Panc1 (cell line): ENCODE measurements around the gene MAP1S. TPM values are rescaled to one million over a fixed set of nuclear protein-coding genes. Genes with fewer than 3 reads are reported as not detected.

Experiments used
- ATAC-seq: fragments of 200-7000 bp; cut with Tn5 transposase; 2 replicates; pipeline ENCODE4 v1.9.1; 2020; ENCODE audit warnings: mild to moderate bottlenecking, moderate library complexity
- BruUV-seq: library from RNA; stranded (reverse); fragments of 400-500 nt; replicated peaks from 2 replicates; lab custom pipeline; 2021; lab: Mats Ljungman, UMichigan
- CTCF ChIA-PET: fragments of 300-600 bp; sonication (Branson Sonifier 250); formaldehyde crosslinking; loops from one replicate; lab custom pipeline; 2022; ENCODE audit warnings: antibody characterized with exemption; lab: Charles Lee
- POLR2A ChIA-PET: fragments of 300-600 bp; sonication (Branson Sonifier 250); formaldehyde crosslinking; loops from one replicate; lab custom pipeline; 2022; ENCODE audit warnings: antibody characterized with exemption; lab: Charles Lee
- DNase-seq: peaks from one replicate; pipeline ENCODE4 v3.0.0-alpha.2; 2010; ENCODE audit warnings: low read depth, low spot score
- H3K27ac ChIP-seq: 2 replicates; pipeline ENCODE4 v1.5.1; 2011; ENCODE audit warnings: mild to moderate bottlenecking, low read length, inconsistent platforms
- H3K27me3 ChIP-seq: fragments of 200-500 bp; sonication (Bioruptor generic); 2 replicates; pipeline ENCODE4 v1.6.0; 2014; ENCODE audit warnings: low read length, inconsistent platforms; ENCODE audit not compliant: control insufficient read depth, insufficient read depth
- H3K36me3 ChIP-seq: fragments of 200-500 bp; sonication (Bioruptor generic); 2 replicates; pipeline ENCODE4 v1.5.1; 2014; ENCODE audit warnings: inconsistent platforms, mild to moderate bottlenecking, low read length, moderate library complexity; ENCODE audit not compliant: control insufficient read depth, insufficient read depth
- H3K4me1 ChIP-seq: 2 replicates; pipeline ENCODE4 v1.5.1; 2011; ENCODE audit warnings: inconsistent platforms, mild to moderate bottlenecking, low read length, moderate library complexity; ENCODE audit not compliant: control insufficient read depth, insufficient read depth
- H3K4me3 ChIP-seq, 2 experiments: 2 replicates each; pipeline ENCODE4 v1.5.1; 2011 to 2012; ENCODE audit warnings: low read depth in 2 of 2, low read length in 2 of 2, mild to moderate bottlenecking in 2 of 2, inconsistent platforms in 1 of 2, moderate library complexity in 1 of 2
- H3K9me3 ChIP-seq: fragments of 200-500 bp; sonication (Bioruptor generic); 2 replicates; pipeline ENCODE4 v1.5.1; 2014; ENCODE audit warnings: low read depth, mild to moderate bottlenecking, inconsistent platforms, low read length, moderate library complexity; ENCODE audit not compliant: control insufficient read depth, insufficient read depth
- POLR2AphosphoS5 ChIP-seq: IDR thresholded peaks from 2 replicates; pipeline ENCODE4 v1.6.1; 2012; ENCODE audit warnings: mild to moderate bottlenecking, low read depth, low read length, moderate library complexity
- SIN3A ChIP-seq: IDR thresholded peaks from 2 replicates; pipeline ENCODE4 v1.6.1; 2012; ENCODE audit warnings: low read depth, mild to moderate bottlenecking, low read length, moderate library complexity, borderline replicate concordance; ENCODE audit not compliant: insufficient read depth
- TCF7L2 ChIP-seq: IDR thresholded peaks from 2 replicates; pipeline ENCODE4 v1.6.1; 2011; ENCODE audit warnings: mild to moderate bottlenecking, low read depth, low read length, inconsistent platforms
- in situ Hi-C: cut with HindIII; loops from 2 replicates; pipeline ENCODE4 v1.10.0; 2016; ENCODE audit warnings: low sequenced_read_pairs, low pct_unique_long_range_greater_than_20kb
- intact Hi-C: fragments of 100-400 bp; cut with micrococcal nuclease; formaldehyde crosslinking; loops from one replicate; pipeline ENCODE4 v1.10.0; 2022; ENCODE audit not compliant: unreplicated experiment
- total RNA-seq: library from RNA; stranded (reverse); gene quantifications from one replicate; pipeline ENCODE4 v1.2.1, GENCODE V29; 2021; ENCODE audit not compliant: unreplicated experiment
- TF ChIP-seq, protein P1 (sequence below), 2 experiments: IDR thresholded peaks; 2 replicates each; pipeline ENCODE4 v1.6.1; 2011 to 2012; ENCODE audit warnings: low read depth in 2 of 2, control low read depth in 1 of 2, low read length in 1 of 2, mild to moderate bottlenecking in 1 of 2, moderate library complexity in 1 of 2; ENCODE audit not compliant: insufficient read depth in 1 of 2
- TF ChIP-seq, protein P2 (sequence below): fragments of 450-650 bp; IDR thresholded peaks from 2 replicates; pipeline ENCODE4 v1.5.1; 2017; ENCODE audit warnings: mild to moderate bottlenecking

Gene MAP1S
- total RNA-seq, 1 experiment from 2014 or later = 56.6 TPM

DNA sequence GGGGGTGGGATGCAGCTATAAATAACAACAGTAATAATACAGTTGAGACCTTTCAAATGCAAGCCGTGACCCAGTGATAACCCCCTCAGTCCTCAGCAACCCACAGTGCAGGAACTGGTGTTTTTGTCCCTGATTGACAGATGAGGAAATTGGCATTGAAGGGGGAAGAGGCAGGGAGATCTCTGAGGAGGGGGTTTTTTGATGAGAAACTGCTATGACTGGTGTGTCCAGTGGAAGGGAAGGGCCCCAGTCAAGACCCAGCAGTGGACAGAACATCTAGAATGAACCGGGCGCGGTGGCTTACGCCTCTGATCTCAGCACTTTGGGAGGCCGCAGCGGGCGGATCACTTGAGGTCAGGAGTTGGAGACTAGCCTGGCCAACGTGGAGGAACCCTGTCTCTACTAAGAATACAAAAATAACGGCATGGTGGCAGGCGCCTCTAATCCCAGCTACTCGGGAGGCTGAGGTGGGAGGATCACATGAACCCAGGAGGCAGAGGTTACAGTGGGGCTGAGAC is 1.9 kb downstream of the MAP1S start:
- ChIA-PET CTCF (no interaction called here), POLR2A (no interaction called here)
- H3K4me3 ChIP-seq = peak overlapping the region in 1 of 2 experiments; percentile 76; a peak in 1 of 4 replicates
- BruUV-seq = no TSS peak
- H3K4me1 ChIP-seq = peaks cover 9% of the 10 kb centered on the region
- no peak for TF ChIP-seq TCF7L2
- TF ChIP-seq POLR2AphosphoS5 = no peak
- TF ChIP-seq SIN3A = no peak
- TF ChIP-seq, protein P1, sequence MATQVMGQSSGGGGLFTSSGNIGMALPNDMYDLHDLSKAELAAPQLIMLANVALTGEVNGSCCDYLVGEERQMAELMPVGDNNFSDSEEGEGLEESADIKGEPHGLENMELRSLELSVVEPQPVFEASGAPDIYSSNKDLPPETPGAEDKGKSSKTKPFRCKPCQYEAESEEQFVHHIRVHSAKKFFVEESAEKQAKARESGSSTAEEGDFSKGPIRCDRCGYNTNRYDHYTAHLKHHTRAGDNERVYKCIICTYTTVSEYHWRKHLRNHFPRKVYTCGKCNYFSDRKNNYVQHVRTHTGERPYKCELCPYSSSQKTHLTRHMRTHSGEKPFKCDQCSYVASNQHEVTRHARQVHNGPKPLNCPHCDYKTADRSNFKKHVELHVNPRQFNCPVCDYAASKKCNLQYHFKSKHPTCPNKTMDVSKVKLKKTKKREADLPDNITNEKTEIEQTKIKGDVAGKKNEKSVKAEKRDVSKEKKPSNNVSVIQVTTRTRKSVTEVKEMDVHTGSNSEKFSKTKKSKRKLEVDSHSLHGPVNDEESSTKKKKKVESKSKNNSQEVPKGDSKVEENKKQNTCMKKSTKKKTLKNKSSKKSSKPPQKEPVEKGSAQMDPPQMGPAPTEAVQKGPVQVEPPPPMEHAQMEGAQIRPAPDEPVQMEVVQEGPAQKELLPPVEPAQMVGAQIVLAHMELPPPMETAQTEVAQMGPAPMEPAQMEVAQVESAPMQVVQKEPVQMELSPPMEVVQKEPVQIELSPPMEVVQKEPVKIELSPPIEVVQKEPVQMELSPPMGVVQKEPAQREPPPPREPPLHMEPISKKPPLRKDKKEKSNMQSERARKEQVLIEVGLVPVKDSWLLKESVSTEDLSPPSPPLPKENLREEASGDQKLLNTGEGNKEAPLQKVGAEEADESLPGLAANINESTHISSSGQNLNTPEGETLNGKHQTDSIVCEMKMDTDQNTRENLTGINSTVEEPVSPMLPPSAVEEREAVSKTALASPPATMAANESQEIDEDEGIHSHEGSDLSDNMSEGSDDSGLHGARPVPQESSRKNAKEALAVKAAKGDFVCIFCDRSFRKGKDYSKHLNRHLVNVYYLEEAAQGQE (IDR thresholded peaks at IDR 0.05; ENCODE audit: insufficient read depth in 1 of 2, low read depth in 2 of 2, low read length in 1 of 2) = no peak
- TF ChIP-seq, protein P2, sequence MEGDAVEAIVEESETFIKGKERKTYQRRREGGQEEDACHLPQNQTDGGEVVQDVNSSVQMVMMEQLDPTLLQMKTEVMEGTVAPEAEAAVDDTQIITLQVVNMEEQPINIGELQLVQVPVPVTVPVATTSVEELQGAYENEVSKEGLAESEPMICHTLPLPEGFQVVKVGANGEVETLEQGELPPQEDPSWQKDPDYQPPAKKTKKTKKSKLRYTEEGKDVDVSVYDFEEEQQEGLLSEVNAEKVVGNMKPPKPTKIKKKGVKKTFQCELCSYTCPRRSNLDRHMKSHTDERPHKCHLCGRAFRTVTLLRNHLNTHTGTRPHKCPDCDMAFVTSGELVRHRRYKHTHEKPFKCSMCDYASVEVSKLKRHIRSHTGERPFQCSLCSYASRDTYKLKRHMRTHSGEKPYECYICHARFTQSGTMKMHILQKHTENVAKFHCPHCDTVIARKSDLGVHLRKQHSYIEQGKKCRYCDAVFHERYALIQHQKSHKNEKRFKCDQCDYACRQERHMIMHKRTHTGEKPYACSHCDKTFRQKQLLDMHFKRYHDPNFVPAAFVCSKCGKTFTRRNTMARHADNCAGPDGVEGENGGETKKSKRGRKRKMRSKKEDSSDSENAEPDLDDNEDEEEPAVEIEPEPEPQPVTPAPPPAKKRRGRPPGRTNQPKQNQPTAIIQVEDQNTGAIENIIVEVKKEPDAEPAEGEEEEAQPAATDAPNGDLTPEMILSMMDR = no peak
- DNase-seq = no peak
- H3K27ac ChIP-seq = no peak overlapping the region
- ATAC-seq = no peak
- no peaks in the 10 kb centered on the region for H3K27me3 ChIP-seq
- no peaks in the 10 kb centered on the region for H3K9me3 ChIP-seq
- in situ Hi-C loops (no loop called here), intact Hi-C loops (no loop called here)
- H3K36me3 ChIP-seq = no peaks in the 10 kb centered on the region

DNA sequence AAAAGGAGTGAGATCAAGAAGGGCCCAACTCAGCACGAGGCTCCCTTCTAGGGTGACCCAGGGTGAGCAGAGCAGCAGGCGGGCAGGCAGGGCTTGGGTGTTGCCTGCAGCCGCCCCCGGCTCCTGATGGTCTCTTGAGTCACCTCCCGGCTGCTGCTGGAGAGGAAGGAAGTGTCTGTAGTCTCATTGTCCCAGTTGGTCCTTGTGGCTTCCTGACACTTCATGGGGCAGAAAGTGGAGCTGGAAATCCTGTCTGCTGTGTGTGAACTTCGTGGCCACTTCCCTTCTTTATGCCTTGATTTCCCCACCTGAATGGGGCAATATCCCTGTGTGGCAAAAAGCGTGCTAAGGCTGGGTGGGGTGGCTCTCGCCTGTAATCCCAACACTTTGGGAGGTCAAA is 2.5 kb downstream of the MAP1S start:
- TF ChIP-seq POLR2AphosphoS5 = no peak
- no peak for TF ChIP-seq SIN3A
- TF ChIP-seq, protein P1 (IDR thresholded peaks at IDR 0.05; ENCODE audit: insufficient read depth in 1 of 2, low read depth in 2 of 2, low read length in 1 of 2) = no peak
- no peak for TF ChIP-seq TCF7L2
- TF ChIP-seq, protein P2 = no peak
- ATAC-seq = no peak
- CTCF ChIA-PET = no interaction called here
- intact Hi-C loops = no loop called here
- no peaks in the 10 kb centered on the region for H3K27me3 ChIP-seq
- no peak overlapping the region for H3K27ac ChIP-seq
- H3K4me3 ChIP-seq = no peak overlapping the region
- no peak for DNase-seq
- POLR2A ChIA-PET = no interaction called here
- BruUV-seq = no TSS peak
- no peaks in the 10 kb centered on the region; the same call in 1 of the 2 replicates for H3K36me3 ChIP-seq
- peaks cover 9% of the 10 kb centered on the region for H3K4me1 ChIP-seq
- no peaks in the 10 kb centered on the region for H3K9me3 ChIP-seq
- in situ Hi-C loops = no loop called here
